ENCODE measurements around the gene CHD2.

CHD2 gene

DNA sequence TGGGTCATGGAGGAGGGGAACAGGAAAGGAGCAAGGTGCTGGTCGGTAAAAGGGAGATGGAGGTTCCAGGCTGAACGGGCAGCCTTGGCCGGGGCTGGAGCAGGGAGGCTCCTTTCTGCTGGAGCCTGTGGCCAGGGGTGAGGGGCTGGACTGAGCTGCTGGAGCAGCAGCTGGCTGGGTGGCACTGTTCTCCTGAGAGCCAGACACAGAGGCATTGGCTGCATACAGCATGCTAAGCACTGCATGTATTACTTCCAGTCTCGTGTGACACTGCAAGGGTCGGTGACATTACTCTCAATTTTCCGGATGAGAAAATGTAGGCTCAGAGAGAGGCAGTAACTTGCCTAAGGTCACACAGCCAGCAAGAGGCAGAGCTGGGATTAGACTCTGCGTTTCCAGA, 146.6 kb downstream of the CHD2 start:
- no peak overlapping the region for H3K4me3 ChIP-seq (ENCODE audit: low read depth, low read length)
- TF ChIP-seq, protein P1, sequence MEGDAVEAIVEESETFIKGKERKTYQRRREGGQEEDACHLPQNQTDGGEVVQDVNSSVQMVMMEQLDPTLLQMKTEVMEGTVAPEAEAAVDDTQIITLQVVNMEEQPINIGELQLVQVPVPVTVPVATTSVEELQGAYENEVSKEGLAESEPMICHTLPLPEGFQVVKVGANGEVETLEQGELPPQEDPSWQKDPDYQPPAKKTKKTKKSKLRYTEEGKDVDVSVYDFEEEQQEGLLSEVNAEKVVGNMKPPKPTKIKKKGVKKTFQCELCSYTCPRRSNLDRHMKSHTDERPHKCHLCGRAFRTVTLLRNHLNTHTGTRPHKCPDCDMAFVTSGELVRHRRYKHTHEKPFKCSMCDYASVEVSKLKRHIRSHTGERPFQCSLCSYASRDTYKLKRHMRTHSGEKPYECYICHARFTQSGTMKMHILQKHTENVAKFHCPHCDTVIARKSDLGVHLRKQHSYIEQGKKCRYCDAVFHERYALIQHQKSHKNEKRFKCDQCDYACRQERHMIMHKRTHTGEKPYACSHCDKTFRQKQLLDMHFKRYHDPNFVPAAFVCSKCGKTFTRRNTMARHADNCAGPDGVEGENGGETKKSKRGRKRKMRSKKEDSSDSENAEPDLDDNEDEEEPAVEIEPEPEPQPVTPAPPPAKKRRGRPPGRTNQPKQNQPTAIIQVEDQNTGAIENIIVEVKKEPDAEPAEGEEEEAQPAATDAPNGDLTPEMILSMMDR (IDR thresholded peaks at IDR 0.05; ENCODE audit: borderline replicate concordance, insufficient read depth, low read depth, low read length): no peak

DNA sequence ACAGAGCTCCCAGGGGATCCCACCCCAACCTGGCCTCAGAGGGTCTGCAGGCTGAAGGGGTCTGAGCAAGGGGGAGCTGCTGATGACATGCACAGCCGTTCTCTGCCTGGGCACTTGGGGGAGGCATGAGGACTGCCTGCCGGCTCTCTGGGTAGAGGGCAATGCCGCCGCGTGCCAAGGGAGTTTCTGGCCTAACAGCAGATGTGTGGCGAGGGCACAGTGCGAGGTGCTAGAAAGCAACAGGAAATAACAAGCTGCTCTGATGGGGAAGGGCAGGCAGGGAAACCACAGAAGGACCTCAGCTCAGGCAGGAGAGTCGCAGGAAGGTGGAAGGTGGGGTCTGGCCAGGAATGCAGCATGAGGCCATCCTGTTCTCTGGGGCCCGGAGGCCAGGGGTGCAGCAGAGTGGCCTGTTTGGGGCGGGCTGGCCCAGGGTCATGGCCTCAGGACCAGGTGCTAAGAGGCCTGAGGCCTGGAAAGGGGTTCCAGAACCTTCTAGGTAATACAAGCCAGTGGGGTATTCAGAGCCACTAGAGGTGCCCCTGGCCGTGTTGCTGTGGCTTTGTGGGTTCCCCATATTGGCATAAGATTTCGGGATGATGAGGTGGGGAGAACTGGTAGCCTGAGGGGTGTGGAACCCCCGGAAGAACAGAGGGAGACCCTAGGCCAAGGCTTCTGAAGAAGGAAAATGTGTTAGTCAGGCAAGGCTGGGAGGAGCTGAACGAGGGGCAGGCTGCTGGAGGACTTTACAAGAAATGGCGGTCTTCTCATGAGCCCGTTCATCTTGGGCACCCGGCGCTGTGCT, 147.7 kb downstream of the CHD2 start:
- no peak overlapping the region for H3K4me3 ChIP-seq (ENCODE audit: low read depth, low read length)
- TF ChIP-seq, protein P1 (IDR thresholded peaks at IDR 0.05; ENCODE audit: borderline replicate concordance, insufficient read depth, low read depth, low read length): no peak

DNA sequence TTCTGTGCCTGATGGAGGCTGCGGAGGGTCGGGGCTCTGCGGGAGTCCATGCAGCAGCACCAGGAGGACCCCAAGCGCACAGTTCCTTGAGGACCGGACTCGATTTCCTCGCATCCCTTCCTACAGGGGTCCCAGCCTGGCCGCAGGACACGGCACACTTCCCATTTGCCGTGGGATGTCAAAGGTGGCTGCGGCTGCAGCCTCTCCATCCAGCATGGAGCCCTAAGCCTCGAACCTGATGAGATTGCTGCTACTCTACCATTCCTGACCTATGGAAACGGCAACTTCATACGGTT, 148.2 kb downstream of the CHD2 start:
- H3K4me3 ChIP-seq (ENCODE audit: low read depth, low read length): no peak overlapping the region
- TF ChIP-seq, protein P1 (IDR thresholded peaks at IDR 0.05; ENCODE audit: borderline replicate concordance, insufficient read depth, low read depth, low read length): no peak

DNA sequence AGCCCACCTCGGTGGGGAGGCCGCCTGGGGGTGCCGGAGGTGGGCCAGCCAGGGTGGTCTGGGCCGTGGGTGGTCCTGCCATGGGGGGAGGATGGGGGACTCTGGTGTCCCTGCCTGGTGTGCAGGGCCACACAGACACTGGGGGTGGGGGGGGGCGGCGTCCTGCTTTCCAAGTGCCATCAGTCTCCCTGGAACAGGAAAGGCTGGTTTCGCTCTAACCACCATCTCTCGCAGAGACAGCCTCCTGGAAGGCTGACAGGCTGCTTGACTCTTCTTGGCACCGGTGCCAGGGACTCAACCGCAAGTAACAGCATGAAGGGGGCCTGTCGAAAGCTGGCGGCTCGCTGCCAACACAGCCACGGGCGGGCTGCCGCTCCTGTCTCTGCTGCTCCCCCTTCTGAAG, 148.6 kb downstream of the CHD2 start:
- no peak overlapping the region for H3K4me3 ChIP-seq (ENCODE audit: low read depth, low read length)

DNA sequence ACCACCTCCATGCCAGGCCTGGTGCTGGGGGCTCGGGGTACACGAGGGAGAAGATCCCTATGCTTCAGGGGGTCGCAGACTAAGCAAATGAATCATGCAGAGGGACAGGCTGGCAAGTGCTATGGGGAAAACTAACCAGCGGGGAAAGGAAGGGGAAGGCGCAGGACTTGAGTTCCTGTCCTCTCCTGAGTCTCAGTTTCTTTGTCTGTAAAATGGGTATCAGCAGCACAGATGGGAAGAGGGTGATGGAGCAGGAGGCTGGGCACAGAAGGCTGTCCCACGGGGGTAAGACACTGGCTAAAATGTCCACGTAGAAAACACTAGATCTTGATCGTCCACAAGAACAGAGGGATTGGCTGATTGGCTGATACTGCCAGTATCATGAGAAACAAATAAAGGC, 149.1 kb downstream of the CHD2 start:
- TF ChIP-seq, protein P1 (IDR thresholded peaks at IDR 0.05; ENCODE audit: borderline replicate concordance, insufficient read depth, low read depth, low read length): no peak
- no peak overlapping the region for H3K4me3 ChIP-seq (ENCODE audit: low read depth, low read length)

More for the DNA sequence above, 148.6 kb downstream of the CHD2 start:
- TF ChIP-seq, protein P1 (IDR thresholded peaks at IDR 0.05; ENCODE audit: borderline replicate concordance, insufficient read depth, low read depth, low read length): no peak

DNA sequence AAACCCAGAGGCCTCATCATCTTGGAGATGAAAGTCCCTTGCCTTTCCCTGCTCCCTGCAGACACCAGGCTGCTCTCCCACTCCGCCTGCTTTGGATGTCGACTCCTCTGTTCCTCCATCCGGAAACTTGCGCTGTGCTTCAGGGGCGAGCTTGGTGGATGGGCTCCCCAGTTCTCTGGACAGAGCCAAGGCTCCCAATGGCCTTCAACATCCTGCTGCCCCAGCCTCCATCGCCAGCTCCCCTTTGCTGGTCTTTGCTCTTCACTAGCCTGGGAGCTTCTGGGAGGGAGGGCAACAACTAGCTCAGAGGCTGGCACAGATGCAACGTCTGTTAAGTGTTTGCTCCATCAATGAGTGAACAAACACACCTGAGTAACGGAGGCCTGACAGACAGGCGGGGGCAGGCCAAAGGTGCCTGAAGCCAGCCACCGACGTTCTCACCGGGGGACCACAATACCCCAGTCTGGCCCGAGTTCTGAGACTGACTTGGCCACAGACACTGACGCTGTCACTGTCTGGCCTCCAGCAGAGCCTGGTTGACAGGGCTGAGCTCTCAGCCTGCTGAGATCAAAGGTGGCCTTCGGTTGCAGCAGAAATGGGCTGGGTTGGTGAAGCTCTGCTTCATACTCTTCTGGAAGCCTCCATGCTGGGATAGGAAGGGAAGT, 149.9 kb downstream of the CHD2 start:
- TF ChIP-seq, protein P1 (IDR thresholded peaks at IDR 0.05; ENCODE audit: borderline replicate concordance, insufficient read depth, low read depth, low read length): no peak
- H3K4me3 ChIP-seq (ENCODE audit: low read depth, low read length): no peak overlapping the region

DNA sequence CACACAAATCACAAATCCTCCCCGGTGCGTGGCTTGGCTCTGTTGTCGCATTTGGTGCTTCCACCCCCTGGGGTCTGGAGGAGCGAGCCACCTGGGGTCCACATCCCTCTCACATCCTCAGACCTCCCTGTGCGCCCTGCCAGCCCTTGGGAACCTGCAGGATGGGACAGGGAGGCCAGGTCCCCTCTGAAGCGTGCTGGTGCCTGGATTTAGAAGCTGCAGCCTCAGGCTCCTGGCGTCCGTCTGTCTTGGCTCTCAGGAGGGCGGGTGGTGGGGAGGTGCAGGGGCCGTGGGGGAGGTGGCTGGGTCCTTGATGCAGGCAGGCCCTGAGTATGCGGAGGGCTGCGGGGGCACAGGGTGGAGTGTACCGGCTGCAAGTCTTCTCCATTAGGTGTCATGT, 150.5 kb downstream of the CHD2 start:
- no peak overlapping the region for H3K4me3 ChIP-seq (ENCODE audit: low read depth, low read length)
- TF ChIP-seq, protein P1 (IDR thresholded peaks at IDR 0.05; ENCODE audit: borderline replicate concordance, insufficient read depth, low read depth, low read length): no peak
